K562 (cell line): Measurements from ENCODE around the gene FBN1.

Experiments used
- ARID2 ChIP-seq: fragments of 450-650 bp; IDR thresholded peaks from 2 replicates; pipeline ENCODE4 v1.6.1; 2017; ENCODE audit warnings: antibody characterized with exemption, mild to moderate bottlenecking
- EP300 ChIP-seq: IDR thresholded peaks from 2 replicates; pipeline ENCODE4 v1.6.1; 2012; ENCODE audit warnings: low read length, improper control_type of control experiment
- ETV6 ChIP-seq, 3 experiments: fragments of 150-350 bp in 1 of 3; sonication (generic) in 1 of 3; formaldehyde crosslinking in 1 of 3; IDR thresholded peaks; 2 replicates each; pipeline versions ENCODE4 v1.6.1 to v1.8.0; 2014 to 2022; ENCODE audit warnings: borderline replicate concordance in 2 of 3, low read depth in 2 of 3, antibody characterized with exemption in 1 of 3, low read length in 1 of 3, mild to moderate bottlenecking in 1 of 3, missing genetic modification reagents in 1 of 3
- FOXJ3 ChIP-seq: sonication (generic); formaldehyde crosslinking; IDR thresholded peaks from 2 replicates; pipeline ENCODE4 v1.4.0; 2020; ENCODE audit warnings: mild to moderate bottlenecking, missing genetic modification reagents
- GABPA ChIP-seq: fragments of 200-800 bp; sonication (Bioruptor generic); conservative IDR thresholded peaks from 2 replicates; pipeline ENCODE4 v1.6.1; 2016; ENCODE audit warnings: low read depth, missing genetic modification characterization, missing compliant biosample characterization
- MXI1 ChIP-seq: IDR thresholded peaks from 2 replicates; pipeline ENCODE4 v1.6.1; 2011; ENCODE audit warnings: low read depth, mild to moderate bottlenecking, improper control_type of control experiment, low read length
- SMARCC2 ChIP-seq: fragments of 450-650 bp; IDR thresholded peaks from 2 replicates; pipeline ENCODE4 v1.6.1; 2017; ENCODE audit warnings: antibody characterized with exemption, moderate library complexity, mild to moderate bottlenecking, low read depth
- SP1 ChIP-seq: sonication (generic); formaldehyde crosslinking; IDR thresholded peaks from 2 replicates; pipeline ENCODE4 v1.8.1; 2022; ENCODE audit warnings: mild to moderate bottlenecking, missing genetic modification reagents
- TF ChIP-seq, protein P1 (sequence below): sonication (generic); formaldehyde crosslinking; IDR thresholded peaks from 2 replicates; pipeline ENCODE4 v1.8.1; 2023; ENCODE audit warnings: mild to moderate bottlenecking, missing genetic modification reagents, moderate library complexity
- TF ChIP-seq, protein P2 (sequence below), 3 experiments: IDR thresholded peaks in 2 of 3; conservative IDR thresholded peaks in 1 of 3; 2 replicates each; pipeline ENCODE4 v1.5.1; 2011 to 2012; ENCODE audit warnings: low read length in 3 of 3, mild to moderate bottlenecking in 3 of 3, control low read depth in 2 of 3, improper control_type of control experiment in 1 of 3, inconsistent platforms in 1 of 3, low read depth in 1 of 3, mixed read lengths in 1 of 3, moderate library complexity in 1 of 3; ENCODE audit not compliant: insufficient read depth in 2 of 3
- TF ChIP-seq, protein P3 (sequence below): sonication (generic); formaldehyde crosslinking; IDR thresholded peaks from 2 replicates; pipeline ENCODE4 v1.8.1; 2023; ENCODE audit warnings: mild to moderate bottlenecking, missing genetic modification reagents
- TF ChIP-seq, protein P4 (sequence below): fragments of 250-450 bp; sonication (Bioruptor Pico); IDR thresholded peaks from 2 replicates; pipeline ENCODE4 v1.5.0; 2020; ENCODE audit warnings: mild to moderate bottlenecking, borderline replicate concordance
- TF ChIP-seq, protein P5 (sequence below): fragments of 450-650 bp; conservative IDR thresholded peaks from 2 replicates; pipeline ENCODE4 v1.6.1; 2016; ENCODE audit warnings: missing genetic modification characterization, low read depth, mild to moderate bottlenecking, missing compliant biosample characterization, moderate library complexity

DNA sequence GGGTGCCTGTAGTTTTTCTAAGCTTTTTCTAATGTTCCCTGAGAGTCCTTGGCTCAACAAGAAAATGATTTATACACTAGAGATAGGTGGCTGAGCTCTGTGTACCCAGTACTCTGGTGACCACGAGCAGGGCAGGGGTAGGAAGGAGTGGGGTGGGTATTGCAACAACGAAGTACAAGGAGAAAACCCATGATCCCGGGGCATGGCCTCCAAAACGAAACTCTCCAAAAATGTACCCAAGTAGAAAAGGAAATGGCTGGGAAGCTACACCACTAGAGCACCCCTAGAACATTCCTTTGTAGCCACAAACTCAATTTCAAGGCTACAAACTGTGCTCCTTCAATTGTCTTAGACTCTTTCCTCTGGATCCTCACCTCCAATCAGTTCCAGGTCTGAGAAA, 175.4 kb downstream of the FBN1 start:
- no peak for TF ChIP-seq ARID2
- no peak for TF ChIP-seq GABPA
- no peak for TF ChIP-seq SP1 (CRISPR knock-in tag)
- TF ChIP-seq, protein P1, sequence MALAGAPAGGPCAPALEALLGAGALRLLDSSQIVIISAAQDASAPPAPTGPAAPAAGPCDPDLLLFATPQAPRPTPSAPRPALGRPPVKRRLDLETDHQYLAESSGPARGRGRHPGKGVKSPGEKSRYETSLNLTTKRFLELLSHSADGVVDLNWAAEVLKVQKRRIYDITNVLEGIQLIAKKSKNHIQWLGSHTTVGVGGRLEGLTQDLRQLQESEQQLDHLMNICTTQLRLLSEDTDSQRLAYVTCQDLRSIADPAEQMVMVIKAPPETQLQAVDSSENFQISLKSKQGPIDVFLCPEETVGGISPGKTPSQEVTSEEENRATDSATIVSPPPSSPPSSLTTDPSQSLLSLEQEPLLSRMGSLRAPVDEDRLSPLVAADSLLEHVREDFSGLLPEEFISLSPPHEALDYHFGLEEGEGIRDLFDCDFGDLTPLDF (CRISPR knock-in tag) = no peak
- TF ChIP-seq ETV6 (IDR thresholded peaks at IDR 0.05; ENCODE audit: borderline replicate concordance in 1 of 2, low read depth in 2 of 2, low read length in 1 of 2) = no peak
- TF ChIP-seq ETV6 (CRISPR knock-in tag; IDR thresholded peaks at IDR 0.05; ENCODE audit: borderline replicate concordance) = no peak
- TF ChIP-seq EP300 = no peak
- TF ChIP-seq, protein P2, sequence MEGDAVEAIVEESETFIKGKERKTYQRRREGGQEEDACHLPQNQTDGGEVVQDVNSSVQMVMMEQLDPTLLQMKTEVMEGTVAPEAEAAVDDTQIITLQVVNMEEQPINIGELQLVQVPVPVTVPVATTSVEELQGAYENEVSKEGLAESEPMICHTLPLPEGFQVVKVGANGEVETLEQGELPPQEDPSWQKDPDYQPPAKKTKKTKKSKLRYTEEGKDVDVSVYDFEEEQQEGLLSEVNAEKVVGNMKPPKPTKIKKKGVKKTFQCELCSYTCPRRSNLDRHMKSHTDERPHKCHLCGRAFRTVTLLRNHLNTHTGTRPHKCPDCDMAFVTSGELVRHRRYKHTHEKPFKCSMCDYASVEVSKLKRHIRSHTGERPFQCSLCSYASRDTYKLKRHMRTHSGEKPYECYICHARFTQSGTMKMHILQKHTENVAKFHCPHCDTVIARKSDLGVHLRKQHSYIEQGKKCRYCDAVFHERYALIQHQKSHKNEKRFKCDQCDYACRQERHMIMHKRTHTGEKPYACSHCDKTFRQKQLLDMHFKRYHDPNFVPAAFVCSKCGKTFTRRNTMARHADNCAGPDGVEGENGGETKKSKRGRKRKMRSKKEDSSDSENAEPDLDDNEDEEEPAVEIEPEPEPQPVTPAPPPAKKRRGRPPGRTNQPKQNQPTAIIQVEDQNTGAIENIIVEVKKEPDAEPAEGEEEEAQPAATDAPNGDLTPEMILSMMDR (IDR thresholded peaks at IDR 0.05 in 2 of 3, conservative IDR thresholded peaks at IDR 0.05 in 1 of 3; ENCODE audit: insufficient read depth in 2 of 3, low read depth in 1 of 3, low read length in 3 of 3) = no peak
- no peak for TF ChIP-seq SMARCC2
- TF ChIP-seq, protein P3, sequence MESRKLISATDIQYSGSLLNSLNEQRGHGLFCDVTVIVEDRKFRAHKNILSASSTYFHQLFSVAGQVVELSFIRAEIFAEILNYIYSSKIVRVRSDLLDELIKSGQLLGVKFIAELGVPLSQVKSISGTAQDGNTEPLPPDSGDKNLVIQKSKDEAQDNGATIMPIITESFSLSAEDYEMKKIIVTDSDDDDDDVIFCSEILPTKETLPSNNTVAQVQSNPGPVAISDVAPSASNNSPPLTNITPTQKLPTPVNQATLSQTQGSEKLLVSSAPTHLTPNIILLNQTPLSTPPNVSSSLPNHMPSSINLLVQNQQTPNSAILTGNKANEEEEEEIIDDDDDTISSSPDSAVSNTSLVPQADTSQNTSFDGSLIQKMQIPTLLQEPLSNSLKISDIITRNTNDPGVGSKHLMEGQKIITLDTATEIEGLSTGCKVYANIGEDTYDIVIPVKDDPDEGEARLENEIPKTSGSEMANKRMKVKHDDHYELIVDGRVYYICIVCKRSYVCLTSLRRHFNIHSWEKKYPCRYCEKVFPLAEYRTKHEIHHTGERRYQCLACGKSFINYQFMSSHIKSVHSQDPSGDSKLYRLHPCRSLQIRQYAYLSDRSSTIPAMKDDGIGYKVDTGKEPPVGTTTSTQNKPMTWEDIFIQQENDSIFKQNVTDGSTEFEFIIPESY = no peak
- no peak for TF ChIP-seq FOXJ3
- TF ChIP-seq, protein P4, sequence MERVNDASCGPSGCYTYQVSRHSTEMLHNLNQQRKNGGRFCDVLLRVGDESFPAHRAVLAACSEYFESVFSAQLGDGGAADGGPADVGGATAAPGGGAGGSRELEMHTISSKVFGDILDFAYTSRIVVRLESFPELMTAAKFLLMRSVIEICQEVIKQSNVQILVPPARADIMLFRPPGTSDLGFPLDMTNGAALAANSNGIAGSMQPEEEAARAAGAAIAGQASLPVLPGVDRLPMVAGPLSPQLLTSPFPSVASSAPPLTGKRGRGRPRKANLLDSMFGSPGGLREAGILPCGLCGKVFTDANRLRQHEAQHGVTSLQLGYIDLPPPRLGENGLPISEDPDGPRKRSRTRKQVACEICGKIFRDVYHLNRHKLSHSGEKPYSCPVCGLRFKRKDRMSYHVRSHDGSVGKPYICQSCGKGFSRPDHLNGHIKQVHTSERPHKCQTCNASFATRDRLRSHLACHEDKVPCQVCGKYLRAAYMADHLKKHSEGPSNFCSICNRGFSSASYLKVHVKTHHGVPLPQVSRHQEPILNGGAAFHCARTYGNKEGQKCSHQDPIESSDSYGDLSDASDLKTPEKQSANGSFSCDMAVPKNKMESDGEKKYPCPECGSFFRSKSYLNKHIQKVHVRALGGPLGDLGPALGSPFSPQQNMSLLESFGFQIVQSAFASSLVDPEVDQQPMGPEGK (CRISPR knock-in tag) = no peak
- TF ChIP-seq, protein P5, sequence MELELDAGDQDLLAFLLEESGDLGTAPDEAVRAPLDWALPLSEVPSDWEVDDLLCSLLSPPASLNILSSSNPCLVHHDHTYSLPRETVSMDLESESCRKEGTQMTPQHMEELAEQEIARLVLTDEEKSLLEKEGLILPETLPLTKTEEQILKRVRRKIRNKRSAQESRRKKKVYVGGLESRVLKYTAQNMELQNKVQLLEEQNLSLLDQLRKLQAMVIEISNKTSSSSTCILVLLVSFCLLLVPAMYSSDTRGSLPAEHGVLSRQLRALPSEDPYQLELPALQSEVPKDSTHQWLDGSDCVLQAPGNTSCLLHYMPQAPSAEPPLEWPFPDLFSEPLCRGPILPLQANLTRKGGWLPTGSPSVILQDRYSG = no peak
- no peak for TF ChIP-seq MXI1
